GM04503 (cell line): ENCODE data around the gene C10orf95.

ENCODE experiments used
- DNase-seq: peaks from one replicate; pipeline ENCODE4 v3.0.0-alpha.2; 2012; ENCODE audit warnings: low read depth

The C10orf95 gene

DNA sequence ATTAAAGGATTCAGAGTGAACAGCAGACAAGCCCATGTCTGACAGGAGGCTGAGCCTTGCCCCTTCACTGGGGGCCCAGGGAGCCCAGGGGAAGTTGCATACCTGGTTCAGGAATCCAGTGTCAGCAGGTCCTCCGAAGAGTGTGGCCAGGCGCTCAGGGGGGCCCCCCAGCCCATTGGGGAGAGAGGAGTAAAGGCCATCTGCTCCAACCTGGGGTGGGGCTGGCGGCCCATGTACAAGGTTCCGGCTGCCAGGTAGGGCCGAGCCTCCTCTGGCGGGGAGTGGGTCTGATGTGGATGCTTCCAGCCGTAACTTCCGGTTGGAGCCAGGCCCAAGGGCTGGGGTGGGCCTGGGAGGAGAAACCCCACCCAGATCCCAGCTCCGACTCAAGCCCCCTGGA is 35.1 kb downstream of the C10orf95 start:
- no peak for DNase-seq

DNA sequence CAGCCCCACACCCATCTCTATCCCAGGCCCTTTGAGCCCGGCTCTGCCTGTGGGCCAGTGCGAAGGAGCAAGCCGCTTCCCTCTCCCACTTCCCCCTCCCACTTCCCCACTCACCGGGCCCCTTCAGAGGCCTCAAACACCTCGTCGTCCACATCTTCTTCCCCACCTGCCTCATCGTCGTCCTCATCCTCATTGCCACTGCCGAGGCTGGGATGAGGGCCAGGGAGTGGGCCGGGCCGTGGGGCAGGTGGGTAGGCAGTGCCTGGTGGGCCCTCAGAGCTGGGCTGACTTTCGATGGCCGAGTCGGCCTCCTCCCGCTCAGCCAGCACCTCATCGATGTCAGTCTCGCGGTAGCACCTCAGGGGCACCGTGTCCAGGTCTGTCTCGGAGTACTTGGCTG is 36.6 kb downstream of the C10orf95 start:
- no peak for DNase-seq

DNA sequence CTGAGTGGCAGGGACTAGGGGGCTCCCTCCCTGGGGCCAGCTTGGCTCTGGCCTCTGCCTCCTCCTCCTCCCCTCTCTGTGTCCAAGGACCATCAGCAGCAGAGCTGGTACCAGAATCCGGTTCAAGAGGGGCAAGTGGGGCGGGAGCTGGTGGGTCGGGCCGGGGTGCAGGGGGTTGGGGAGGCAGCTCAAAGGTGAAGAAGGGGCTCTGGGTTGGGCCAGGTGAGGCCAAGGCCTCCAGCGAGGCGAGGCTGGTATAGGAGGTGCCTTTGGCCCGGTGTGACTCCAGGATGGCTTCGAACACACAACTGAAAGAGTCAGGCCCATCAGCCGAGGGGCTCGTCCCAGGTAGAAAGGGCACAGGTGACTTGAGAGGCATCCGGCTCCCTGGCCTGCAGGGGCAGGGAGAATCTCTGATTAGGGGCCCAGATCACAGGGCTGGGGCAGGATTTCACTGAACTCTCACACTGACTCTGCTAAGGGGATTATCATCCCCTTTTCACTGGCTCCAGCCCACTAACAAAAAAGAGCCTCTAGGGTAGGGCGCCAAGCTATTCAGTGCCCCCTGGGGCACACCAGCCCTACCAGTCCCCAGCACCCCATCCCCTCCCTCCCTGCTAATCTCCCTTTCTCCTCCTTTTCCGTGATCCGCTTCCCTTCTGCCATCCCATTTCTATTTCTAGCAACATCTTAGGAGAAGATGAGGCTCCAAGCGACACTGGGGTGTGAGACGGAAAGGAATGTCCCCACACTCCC is 37.4 kb downstream of the C10orf95 start:
- DNase-seq, result no peak

DNA sequence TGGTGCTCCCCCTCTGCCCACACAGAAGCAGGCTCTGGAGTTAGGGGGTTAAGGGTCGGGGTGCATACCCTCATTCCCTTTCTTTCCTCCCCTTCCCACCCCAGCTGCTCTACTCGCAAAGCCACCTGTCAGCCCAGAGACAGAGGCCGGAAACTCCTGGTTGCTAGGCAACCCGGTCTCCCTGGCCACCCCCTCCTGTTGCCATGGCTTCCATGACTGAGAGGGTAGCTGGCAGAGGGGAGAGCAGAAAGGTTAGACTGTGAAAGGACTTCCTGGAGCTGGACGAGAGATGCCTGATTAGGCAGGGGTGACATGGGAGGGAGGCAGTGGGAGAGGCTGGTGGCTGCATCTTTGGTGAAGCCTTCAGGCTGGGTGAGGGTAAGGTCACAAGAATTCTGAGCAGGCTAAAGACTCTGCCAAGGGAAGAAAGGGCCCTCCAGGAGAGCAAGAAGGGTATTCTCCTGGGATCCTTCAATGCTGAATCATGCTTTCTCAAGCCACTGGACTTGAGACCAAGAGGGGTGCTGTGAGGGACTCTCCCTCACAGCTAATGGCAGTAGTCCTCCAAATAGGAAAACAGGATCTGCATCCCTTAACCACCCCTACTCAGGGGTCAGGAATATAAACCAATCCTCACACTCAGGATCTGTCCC is 38.2 kb downstream of the C10orf95 start:
- no peak for DNase-seq

DNA sequence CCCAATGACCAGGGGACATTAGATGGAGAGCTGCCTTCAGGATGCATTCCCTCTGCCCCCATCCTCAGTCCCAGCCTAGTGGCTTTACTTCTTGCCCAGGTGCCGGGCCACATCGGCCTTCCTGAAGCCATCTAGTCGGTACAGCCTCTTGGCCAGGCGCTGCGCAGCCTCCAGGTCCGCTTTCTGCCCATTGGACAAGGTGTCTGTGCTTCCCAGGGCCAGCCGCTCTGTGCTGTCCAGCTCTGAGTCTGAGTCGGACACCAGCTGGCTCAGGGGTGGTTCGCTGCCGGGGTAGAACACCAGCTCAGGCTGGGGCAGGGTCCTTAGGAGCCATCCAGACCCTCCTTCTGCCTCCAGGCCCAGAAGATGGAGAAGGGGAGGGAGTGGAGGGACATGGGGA is 39.0 kb downstream of the C10orf95 start:
- DNase-seq, result no peak

DNA sequence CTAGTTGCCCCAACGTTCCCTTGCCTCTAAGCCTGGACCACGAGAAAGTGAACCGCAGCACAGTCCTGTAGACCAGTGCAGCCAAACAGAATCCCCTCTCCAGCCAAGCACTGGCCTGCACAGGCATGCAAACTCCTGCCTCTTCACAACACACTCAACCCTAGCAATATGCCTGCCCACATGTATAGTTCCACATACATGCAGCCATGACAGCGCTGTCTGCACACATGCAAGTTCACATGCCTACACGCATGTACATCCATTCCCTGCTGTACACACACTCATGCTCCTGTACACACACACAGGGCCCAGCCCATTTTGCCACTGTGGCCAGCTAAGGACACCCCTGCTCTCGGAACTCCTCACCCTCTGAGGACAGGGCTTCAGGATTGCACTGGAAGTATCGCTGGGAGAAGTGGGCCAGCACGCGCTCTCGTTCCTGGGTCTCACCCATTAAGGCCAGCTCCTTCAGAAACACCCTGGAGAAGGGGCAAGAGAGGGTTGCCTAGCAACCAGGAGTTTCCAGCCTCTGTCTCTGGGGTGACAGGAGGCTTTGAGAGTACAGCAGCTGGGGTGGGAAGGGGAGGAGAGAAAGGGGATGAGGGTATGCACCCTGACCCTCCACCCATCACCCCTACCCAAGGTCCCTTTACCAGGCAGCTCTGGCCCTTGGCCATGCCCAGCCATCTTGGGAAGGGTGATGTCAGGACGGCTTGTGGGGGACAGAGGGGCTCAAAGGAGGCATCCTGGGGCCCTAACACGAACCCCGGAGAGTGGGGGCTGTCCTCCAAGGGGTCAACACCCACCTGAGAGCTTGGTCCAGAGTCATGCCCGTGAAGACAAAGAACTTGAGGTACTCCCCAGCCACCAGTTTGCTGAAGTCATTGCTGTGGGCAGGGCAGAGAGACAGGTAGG is 39.7 kb downstream of the C10orf95 start:
- DNase-seq, result no peak

DNA sequence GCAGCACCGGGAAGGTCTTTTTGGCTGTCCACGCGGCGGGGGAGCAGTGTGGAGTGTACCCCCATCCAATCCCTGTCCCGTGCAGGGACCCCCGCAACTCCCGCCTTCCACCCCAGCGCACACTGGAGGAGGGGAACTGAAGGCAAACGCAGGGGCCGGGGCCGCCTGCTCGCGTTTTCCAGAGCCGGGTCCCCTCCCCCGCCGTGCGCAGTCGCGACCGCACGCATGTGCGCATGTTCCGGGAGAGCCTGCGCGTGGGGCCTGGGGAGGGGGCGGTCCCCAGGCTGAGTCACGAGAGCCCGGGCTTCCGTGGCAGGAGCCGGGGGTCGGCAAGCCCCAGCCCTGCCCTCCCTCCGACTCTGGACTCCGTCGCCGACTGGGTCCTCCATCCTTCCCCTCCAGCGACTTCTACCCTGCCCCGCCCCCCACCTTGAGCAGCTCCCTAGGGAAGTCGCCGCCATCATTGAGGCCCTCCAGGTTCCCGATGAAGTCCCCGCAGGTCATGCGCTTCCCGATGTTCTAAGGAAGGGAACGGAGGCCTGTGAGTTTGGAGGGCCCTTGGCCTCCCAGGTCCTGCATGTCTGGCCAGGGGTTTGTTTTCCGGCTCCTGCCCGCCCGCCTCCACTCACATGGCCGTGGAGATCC is 40.8 kb downstream of the C10orf95 start:
- DNase-seq, result no peak

DNA sequence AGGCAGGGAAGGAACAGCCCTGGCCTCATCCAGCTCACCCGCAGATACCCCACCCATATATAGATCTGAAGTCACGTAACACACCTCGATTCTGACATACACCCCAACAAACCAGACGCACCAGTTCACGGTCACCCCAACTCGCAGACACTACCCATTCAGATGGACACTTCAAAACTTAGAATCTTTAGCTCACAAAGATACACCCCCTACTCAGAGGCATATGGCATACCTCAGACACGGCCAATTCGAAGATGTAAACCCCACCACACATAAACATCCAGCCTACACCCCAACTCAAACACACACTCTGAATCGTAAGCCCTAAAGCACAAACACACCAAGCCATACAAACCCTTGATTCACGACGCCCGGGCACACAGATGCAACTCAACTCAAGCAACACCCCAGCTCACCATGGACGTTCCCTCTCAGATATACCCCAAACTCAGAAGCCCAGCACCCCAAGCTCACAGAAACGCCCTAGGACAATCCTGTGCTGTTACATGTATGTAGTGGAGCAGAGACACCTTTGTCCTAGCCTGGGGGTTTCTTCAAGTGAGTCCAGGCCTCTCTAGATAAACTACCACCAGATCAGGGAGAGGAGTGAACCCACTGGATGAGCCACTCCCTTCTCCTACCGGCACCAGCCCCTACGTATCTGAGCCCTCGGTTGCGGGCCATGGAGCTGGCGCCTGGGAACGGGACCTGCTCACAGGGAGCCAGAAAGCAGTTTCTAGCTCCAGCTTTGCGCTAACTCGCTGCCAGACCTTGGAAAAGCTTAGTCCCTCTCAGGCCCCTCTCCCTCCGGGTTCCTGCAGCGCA is 41.5 kb downstream of the C10orf95 start:
- DNase-seq, result no peak

DNA sequence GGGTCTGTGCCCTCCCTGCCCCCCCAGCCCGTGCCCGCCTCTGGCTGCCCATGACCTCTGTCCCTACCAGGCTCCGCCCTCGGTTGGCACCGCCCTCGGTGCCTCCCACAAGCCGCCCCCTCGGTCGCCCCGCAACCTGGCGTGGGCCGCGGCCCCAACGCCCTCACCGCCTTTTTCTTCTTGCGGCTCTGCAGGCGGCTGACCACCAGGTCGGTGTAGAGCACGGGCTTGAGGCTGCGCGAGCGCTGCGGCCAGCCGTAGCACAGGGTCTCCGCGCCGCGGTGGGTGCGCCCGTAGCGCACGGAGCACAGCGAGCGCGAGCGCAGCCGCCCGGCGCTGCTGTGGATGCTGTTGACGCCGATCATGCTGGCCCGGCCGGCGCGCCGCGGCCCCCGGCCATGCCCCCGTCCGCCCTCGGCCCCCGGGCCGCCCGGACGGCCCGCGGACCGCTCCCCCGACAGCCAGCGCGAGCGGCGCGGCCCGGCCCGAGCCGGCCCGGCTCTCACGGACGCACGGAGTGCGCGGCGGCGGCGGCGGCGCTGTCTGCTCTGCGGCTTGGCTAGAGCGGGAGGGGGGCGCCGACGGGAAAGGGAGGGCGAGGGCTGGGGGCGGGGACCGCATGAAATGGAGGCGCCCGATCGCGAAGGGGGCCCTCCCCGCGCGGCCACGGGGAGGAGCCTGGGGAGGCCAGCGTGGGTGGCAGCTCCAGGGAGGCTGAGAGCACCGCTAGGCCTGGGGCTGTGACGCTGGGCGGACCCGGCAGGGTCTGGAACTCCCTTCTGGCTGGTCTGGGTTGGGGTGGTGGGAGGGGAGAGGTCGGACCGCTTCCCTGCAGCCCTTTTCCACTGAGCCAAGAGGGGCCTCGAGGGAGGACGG is 42.4 kb downstream of the C10orf95 start:
- no peak for DNase-seq

DNA sequence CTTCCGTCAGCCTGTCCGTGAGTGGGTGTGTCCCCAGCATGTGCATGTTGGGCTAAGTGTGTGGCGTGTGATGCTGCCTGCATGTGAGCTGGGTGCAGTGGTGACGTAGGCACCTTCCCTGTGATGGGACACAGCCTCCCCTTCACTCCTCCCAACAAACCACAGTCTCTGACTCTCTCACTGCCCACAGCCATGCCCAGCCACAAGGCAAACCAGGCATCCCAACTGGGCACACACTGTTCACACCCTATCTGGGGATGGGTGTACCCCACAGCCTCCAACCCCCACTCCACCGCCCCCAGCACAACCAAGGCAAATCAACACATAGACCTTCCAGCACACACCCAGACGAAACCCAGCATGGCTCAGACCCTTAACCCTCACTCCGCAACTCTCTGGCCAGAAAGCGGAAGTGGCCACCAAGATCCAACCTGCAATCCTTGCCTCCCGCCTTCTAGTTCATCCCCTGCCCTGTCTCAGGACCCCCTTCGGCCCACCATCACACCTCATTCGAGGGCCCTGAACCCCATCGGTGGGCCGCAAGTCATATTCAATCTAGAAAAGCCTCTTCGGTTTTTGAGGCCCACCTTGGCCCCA is 43.1 kb downstream of the C10orf95 start:
- no peak for DNase-seq

DNA sequence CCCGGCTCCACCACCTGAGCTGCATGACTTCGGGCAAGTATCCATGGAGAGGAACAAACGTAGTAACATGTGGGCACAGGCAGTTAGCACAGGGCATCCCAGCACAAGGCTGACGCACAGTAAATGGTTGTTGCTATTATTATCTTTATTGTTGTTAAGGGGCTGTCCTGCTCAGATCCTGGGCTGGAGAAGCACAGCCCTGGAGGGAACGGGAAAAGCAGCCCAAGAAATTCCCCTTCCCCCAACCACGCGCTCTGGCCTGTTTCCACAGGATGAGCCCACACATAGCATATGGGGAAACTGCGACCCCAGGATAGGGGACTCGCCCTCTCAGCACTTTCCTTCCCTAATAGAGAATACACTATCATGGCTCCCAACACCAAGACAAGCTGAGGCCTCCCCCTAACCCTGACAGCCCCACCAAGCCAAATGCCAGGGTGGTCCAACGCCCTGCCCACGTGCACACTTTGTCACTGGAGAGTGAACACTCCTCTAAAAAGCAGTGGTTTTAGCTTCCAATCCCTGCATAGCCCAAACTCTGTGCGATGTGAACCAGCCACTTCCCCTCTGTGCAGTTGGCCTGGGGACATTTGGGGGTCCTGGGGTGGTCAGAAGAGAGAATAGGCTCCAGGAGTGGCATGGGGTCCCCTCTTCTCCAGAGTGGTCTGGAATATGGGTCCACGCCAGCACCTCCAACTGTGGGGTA is 43.8 kb downstream of the C10orf95 start:
- no peak for DNase-seq

DNA sequence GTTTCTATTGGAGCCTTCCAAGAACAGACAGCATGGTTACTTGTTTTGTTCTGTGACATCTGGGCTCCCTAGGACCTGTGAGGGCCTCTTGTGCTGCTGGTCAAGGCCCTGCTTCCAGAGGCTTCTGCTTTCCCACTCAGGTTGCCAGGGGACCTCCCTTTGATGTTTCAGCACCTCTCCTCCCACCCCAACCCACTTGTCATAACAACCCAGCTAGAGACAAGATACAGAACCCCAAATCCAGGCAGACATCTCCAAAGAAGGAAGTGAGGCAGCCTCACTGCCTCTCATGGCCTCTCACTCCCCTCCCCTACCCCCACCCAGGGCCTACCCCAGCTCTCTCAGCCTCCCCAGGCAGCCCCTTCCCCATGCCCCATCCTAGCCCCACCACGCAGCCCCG is 44.5 kb downstream of the C10orf95 start:
- DNase-seq, result no peak

DNA sequence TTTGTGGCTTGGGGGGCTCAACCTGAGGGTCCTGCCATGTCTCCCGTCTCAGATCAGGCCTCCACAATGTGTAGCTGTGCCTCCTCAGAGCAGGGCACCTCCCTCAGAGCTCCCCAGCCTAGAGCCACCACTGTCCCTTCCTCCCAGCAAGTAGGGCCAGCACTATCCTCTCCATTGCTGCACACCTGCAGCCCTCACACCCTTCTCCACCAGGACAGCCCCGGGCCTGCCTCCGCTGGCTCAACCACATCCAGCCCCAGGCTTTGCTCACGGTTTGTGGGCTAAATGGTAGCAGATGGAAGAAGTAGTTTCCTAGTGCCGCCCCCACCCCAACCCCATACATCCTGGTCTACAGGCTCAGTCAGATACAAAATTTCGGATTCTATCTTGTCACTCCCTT is 45.7 kb downstream of the C10orf95 start:
- DNase-seq, result no peak

DNA sequence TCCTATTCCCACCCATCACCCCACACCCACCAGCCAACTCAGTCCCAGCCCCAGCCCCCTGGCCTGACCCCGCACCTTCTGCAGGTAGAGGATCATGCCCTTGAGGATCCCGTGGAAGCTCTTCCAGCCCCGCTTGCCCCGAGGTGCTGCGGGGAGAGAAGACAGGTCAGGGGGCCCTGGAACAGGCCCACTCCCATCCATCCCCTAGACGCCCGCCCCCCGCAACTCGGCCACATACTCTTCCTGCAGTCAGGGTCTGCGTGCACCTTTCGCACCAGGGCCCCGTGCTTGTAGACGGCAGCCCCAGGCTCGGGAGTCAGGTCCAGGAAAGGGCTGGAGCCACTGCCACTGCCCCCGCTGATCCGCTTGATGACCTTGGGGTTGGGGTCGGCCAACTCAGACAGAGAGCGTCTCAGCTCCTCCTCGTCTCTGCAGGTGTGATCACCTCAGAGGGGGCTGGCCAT is 46.2 kb downstream of the C10orf95 start:
- DNase-seq, result no peak

DNA sequence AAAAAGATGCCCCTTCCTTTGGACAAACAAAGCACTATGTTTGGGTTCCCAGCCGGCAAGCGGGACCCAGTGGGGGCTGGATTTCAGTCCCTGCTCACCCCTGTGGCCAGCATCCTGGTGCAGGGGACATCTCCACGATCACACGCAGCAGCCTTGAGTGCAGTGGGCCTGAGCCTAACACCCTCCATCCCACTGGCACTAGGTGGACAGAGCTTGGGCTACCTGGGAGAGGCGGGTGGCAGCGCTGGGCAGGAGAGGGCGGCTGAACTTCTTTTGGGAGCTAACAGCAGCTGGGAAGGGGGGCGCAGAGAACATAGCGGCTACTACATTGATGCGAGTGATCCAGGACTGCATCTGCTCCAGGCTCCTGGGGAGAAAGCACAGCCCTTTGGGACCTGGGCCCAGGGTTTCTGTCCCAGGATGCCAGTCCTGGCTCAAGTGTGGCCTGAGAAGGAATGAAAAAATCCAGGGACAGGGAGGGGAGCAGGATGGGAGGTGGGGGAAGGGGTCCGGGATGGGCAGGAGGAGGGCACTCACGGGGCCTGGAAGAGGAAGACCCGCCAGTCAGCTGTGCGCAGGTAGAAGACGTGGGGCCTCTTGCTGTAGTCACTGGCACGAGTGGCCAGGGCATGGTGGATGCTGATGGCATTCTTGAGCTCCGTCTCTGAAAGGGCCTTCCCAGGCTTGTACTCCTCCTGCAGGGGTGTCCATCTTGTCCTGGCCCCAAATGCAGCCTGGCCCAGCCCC is 46.8 kb downstream of the C10orf95 start:
- DNase-seq, result no peak

DNA sequence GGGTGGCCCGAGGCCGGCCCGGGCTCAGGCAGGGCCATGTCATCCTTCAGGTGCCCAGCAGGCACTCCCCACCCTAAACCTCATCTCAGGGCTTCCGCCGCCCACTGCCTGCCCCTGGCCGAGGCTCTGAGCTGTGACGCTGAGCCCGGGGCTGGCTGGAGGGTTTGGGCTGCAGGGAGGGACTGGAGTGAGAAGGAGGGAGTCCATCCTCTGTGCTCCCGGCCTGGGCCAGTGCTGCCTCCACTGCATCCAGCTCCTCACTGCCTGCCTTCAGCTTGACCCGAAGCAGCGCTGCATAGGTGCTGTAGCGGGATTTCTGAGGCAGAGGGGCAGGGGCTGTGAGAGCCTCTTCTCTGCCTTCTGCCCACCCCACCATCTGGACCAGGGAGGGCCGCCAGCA is 48.2 kb downstream of the C10orf95 start:
- no peak for DNase-seq

DNA sequence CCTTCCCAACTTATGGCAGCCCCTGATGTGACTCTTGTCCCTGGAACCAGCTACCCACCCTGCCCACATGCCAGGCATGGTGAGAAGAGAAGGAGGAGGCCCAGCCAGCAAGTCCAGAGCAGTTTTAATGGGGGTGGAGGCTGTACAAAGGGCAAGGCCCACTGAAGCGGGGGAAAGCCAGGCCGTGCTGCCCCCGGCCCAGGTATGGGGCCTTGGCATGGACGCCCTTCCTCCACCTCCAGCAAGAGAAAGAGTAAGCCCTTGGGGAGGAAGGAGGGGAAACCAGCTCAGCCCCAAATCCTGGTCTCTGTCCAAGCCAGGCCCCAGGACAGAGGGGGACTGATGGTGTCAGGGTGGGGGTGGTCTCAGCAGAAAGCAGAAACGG is 48.8 kb downstream of the C10orf95 start:
- DNase-seq, result no peak

DNA sequence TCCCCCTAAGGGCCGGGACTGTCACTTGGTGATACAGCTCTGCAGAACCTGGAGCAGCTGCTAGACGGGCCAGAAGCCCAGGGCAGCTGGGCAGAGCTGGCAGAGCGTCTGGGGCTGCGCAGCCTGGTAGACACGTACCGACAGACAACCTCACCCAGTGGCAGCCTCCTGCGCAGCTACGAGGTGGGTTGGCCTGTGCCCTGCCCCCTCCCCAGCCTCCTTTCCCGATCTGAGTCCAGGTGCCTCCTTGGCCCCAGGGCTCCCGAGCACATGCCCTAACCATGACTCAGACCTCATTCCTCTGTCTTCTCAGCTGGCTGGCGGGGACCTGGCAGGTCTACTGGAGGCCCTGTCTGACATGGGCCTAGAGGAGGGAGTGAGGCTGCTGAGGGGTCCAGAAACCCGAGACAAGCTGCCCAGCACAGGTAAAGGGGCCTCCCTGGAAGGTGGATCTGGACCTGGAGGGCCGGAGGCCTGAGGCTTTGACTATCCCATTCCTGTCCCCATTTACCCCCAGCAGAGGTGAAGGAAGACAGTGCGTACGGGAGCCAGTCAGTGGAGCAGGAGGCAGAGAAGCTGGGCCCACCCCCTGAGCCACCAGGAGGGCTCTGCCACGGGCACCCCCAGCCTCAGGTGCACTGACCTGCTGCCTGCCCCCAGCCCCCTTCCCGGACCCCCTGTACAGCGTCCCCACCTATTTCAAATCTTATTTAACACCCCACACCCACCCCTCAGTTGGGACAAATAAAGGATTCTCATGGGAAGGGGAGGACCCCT is 49.4 kb downstream of the C10orf95 start:
- no peak for DNase-seq
